ENCODE data around the gene DNMT1. TPM values are rescaled to one million over a fixed set of nuclear protein-coding genes. Genes with fewer than 3 reads are reported as not detected.

The DNMT1 gene
- total RNA-seq, 4 donors from 2014 or later = 36.1 to 54.4 (median 44.2) TPM

DNA sequence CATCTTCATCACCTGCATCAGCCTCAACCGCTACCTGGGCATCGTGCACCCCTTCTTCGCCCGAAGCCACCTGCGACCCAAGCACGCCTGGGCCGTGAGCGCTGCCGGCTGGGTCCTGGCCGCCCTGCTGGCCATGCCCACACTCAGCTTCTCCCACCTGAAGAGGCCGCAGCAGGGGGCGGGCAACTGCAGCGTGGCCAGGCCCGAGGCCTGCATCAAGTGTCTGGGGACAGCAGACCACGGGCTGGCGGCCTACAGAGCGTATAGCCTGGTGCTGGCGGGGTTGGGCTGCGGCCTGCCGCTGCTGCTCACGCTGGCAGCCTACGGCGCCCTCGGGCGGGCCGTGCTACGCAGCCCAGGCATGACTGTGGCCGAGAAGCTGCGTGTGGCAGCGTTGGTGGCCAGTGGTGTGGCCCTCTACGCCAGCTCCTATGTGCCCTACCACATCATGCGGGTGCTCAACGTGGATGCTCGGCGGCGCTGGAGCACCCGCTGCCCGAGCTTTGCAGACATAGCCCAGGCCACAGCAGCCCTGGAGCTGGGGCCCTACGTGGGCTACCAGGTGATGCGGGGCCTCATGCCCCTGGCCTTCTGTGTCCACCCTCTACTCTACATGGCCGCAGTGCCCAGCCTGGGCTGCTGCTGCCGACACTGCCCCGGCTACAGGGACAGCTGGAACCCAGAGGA lies 80.6 kb downstream of the DNMT1 start:
- Histone ChIP-seq H3K9me3 (no peaks in the 10 kb centered on the region), H3K27me3 (no peaks in the 10 kb centered on the region), H3K4me1 (peaks cover 29% of the 10 kb centered on the region)

DNA sequence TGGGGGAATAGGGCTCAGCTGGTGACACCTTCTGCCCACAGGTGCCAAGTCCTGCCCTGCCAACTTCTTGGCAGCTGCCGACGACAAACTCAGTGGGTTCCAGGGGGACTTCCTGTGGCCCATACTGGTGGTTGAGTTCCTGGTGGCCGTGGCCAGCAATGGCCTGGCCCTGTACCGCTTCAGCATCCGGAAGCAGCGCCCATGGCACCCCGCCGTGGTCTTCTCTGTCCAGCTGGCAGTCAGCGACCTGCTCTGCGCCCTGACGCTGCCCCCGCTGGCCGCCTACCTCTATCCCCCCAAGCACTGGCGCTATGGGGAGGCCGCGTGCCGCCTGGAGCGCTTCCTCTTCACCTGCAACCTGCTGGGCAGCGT lies 81.2 kb downstream of the DNMT1 start:
- no peak for DNase-seq (ENCODE audit: low spot score in 2 of 2)
- Histone ChIP-seq H3K4me3 (no peak overlapping the region), H3K27me3 (no peaks in the 10 kb centered on the region), H3K27ac (no peak overlapping the region), H3K4me1 (peaks cover 24% of the 10 kb centered on the region), H3K36me3 (peaks cover 76% of the 10 kb centered on the region), H3K9me3 (no peaks in the 10 kb centered on the region)
- 71% methylated on average over 13 of the region's 19 CpGs for WGBS
- no peak for TF ChIP-seq EP300 (IDR thresholded peaks at IDR 0.05)
- TF ChIP-seq POLR2A (IDR thresholded peaks at IDR 0.05) = no peak
- TF ChIP-seq POLR2AphosphoS5 (IDR thresholded peaks at IDR 0.05) = no peak
- TF ChIP-seq, protein P1, sequence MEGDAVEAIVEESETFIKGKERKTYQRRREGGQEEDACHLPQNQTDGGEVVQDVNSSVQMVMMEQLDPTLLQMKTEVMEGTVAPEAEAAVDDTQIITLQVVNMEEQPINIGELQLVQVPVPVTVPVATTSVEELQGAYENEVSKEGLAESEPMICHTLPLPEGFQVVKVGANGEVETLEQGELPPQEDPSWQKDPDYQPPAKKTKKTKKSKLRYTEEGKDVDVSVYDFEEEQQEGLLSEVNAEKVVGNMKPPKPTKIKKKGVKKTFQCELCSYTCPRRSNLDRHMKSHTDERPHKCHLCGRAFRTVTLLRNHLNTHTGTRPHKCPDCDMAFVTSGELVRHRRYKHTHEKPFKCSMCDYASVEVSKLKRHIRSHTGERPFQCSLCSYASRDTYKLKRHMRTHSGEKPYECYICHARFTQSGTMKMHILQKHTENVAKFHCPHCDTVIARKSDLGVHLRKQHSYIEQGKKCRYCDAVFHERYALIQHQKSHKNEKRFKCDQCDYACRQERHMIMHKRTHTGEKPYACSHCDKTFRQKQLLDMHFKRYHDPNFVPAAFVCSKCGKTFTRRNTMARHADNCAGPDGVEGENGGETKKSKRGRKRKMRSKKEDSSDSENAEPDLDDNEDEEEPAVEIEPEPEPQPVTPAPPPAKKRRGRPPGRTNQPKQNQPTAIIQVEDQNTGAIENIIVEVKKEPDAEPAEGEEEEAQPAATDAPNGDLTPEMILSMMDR (IDR thresholded peaks at IDR 0.05) = no peak

More for the DNA sequence above, 80.6 kb downstream of the DNMT1 start:
- Histone ChIP-seq H3K27ac (no peak overlapping the region), H3K36me3 (peaks cover 72% of the 10 kb centered on the region), H3K4me3 (no peak overlapping the region)
- no peak for DNase-seq (ENCODE audit: low spot score in 2 of 2)
- TF ChIP-seq, protein P1 (IDR thresholded peaks at IDR 0.05) = no peak
- no peak for TF ChIP-seq EP300 (IDR thresholded peaks at IDR 0.05)
- TF ChIP-seq POLR2AphosphoS5 (IDR thresholded peaks at IDR 0.05) = no peak
- no peak for TF ChIP-seq POLR2A (IDR thresholded peaks at IDR 0.05)
- 86% methylated on average over 36 of the region's 43 CpGs for WGBS

DNA sequence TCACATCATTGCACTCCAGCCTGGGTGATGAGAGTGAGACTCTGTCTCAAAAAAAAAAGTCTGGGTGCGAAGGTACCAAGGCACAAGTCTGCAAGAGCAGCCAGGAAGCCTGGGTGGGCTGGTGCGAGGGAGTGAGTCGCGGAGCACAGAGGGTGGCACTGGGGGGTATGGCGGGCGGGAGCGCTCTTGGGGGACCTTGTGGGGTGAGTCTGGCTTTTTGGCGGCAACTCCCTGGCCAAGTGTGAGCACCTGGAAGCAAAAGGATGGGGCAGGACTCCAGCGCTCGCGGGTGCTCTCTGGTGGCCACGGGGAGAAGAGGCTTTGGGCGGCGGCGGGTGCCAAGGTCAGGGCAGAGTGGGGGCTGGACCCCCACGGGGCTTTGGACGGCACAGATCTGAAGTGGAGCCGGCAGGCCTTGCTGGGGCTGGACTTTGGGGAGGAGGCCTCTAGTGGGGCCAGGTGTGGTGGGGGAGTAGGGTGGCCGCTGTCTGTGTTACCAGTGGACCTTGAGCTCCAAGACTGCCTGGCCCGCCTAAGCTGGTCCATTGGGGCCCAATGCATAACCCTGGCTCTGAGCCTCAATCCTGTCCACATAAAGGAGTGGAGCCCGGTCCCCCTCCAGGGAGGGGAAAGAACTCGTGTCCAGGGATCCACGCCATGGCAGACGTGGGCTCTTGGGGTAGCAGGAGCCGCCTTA lies 81.7 kb downstream of the DNMT1 start:
- 14% methylated on average over 17 of the region's 25 CpGs for WGBS
- Histone ChIP-seq H3K27me3 (no peaks in the 10 kb centered on the region), H3K9me3 (no peaks in the 10 kb centered on the region), H3K36me3 (peaks cover 78% of the 10 kb centered on the region), H3K27ac (no peak overlapping the region), H3K4me3 (no peak overlapping the region), H3K4me1 (peaks cover 21% of the 10 kb centered on the region)
- TF ChIP-seq, protein P1 (IDR thresholded peaks at IDR 0.05) = peak in 1 of 2 donors; percentile 67
- TF ChIP-seq POLR2A (IDR thresholded peaks at IDR 0.05) = no peak
- peak in 1 of 2 donors; percentile 77 for DNase-seq (ENCODE audit: low spot score in 2 of 2)

DNA sequence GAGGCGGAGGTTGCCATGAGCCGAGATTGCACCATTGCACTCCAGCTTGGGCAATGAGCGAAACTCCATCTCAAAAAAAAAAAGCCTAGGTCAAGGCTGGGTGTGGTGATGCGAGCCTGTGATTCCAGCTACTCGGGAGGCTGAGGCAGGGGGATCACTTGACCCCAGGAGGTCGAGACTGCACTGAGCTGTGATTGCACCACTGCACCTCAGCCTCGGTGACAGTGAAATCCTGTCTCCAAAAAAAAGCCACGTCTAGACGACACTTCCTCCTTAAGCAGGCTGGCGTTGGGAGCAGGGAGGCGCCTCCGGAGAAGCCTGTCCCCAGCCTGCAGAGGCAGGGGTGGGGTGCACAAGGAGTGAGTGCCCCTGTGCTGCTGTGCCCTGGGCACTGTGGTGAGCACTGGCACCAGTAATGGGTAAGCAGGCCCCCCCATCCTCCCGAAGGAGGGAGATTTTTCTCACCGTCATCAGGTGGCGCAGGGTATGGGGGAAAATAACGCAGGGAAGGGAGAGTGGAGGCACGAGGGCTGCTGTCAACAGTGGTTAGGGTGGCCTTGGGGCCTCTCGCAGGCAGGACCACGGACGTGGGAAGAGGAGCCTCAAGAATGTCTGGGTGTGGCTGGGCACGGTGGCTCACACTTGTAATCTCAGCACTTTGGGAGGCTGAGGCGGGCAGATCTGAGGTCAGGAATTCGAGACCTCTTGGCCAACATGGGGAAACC lies 82.6 kb downstream of the DNMT1 start:
- peaks cover 19% of the 10 kb centered on the region for H3K4me1 ChIP-seq
- DNase-seq (ENCODE audit: low spot score in 2 of 2) = no peak
- no peak for TF ChIP-seq POLR2AphosphoS5 (IDR thresholded peaks at IDR 0.05)
- TF ChIP-seq, protein P1 (IDR thresholded peaks at IDR 0.05) = no peak
- TF ChIP-seq POLR2A (IDR thresholded peaks at IDR 0.05) = no peak
- TF ChIP-seq EP300 (IDR thresholded peaks at IDR 0.05) = no peak
- H3K27me3 ChIP-seq = no peaks in the 10 kb centered on the region
- H3K36me3 ChIP-seq = peaks cover 77% of the 10 kb centered on the region
- H3K4me3 ChIP-seq = no peak overlapping the region
- 52% methylated on average over 18 of the region's 23 CpGs for WGBS
- no peaks in the 10 kb centered on the region for H3K9me3 ChIP-seq
- no peak overlapping the region for H3K27ac ChIP-seq

DNA sequence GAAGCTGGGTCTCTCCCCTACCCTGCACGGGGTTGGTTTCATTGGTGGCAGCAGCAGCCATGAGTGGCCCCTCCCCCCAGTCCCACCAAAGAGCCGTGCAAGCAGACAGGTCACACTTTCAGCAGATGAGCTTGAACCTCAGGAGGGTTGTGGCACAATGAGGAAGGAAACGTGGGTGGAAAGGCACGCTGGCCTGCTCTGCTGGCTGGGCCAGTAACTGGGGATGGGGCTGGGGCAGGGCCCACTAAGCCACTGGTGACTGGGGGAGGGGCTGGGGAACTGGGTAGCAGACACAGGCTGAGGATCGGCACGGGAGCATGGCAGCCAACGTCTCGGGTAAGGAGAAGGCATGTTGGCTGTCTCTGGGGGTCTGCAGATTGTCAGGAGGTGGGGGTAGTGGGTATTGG lies 83.3 kb downstream of the DNMT1 start, which contains the start of gene P2RY11:
P2RY11 (plus strand) TSS at position 289 of the 407 bp plus-strand sequence; CDS start at position 318, 29 bp downstream.
- Histone ChIP-seq H3K27me3 (no peaks in the 10 kb centered on the region), H3K4me1 (peaks cover 26% of the 10 kb centered on the region), H3K27ac (no peak within 1 kb of the TSS), H3K36me3 (peaks cover 69% of the 10 kb centered on the region), H3K4me3 (no peak within 1 kb of the TSS), H3K9me3 (no peaks in the 10 kb centered on the region)
- WGBS = 60% methylated on average over 8 of the region's 8 CpGs
- DNase-seq (ENCODE audit: low spot score in 2 of 2) = no peak
- TF ChIP-seq POLR2A (IDR thresholded peaks at IDR 0.05) (no peak), EP300 (IDR thresholded peaks at IDR 0.05) (no peak), POLR2AphosphoS5 (IDR thresholded peaks at IDR 0.05) (no peak)
- TF ChIP-seq, protein P1 (IDR thresholded peaks at IDR 0.05) = no peak

All from suprapubic skin (tissue), 4 donors.